Limb (tissue), 2 donors: ENCODE results near the gene D2HGDH.
A peak's percentile ranks its signal among the peaks of the same experiment; 100 is the strongest.
"Not testable (repeated sequence)": the region's sequence is repeated elsewhere in the genome, so short reads cannot be mapped to it uniquely, and the experiment has no call there.

Source experiments
- DNase-seq, 2 donors: peaks; one replicate each; pipeline ENCODE4 v3.0.0-alpha.2; 2016; ENCODE audit errors: extremely low spot score in 2 of 2

D2HGDH gene

GRCh38 chr2:241768251-241768711, 33.9 kb downstream of the D2HGDH start:
- DNase-seq: peak in 1 of 2 donors; percentile 30

DNA sequence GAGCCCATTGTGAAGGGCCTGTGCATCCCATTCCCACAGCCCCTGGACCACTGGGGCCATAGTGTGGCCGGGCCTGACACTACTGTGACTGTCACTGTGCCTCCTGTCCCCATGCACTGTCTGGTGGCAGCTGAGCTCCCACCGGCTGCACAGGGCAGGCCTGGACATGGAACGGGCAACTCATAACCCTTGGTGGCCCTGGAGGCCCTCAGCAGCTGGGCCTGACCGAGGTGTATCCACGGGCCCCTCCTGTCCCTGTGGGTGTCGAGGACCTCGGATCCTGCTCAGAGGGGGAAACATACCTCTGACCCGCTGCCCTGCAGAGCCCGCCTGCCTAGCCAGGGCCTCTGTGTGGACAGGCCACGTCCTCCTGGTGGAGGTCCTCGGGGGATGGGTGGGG, 34.4 kb downstream of the D2HGDH start:
- DNase-seq: no peak

GRCh38 chr2:241769819-241770184, 35.4 kb downstream of the D2HGDH start:
- DNase-seq: peak in 1 of 2 donors; percentile 20

DNA sequence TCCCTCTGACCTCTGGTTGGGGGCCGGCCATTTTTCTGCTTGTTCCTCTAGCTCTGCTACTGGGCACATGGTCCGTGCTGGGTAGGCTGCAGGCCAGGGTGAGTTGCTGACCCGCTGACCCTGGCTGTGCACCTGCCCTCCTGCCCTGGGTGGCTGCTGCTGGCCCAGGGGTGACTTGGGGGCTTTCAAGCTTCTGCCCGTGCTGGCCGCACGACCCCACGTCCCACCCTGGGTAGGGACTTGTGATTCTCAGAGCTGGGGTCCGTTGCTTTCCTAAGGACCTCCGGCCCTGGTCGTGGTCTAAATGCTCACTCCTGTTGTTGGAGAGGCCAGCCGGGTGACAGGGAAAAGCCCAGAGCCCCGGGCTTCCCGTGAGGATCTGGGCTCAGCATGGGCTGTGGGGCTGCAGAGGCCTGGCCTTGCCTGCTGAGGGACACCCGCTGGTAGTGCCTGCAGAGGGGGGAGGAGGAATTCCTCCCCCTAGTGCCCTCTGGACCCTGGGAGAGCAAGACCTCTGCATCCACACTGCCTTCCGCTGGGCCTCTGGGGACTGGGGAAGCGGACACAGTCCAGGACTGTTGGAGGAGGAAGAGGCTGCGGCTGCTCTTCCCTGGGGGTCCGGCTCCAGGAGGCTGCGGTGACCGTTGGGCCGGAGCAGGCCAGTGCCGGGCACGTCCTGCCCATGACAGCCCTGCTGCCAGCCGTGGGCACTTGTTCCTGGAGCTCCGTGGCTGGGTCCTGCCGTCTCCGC, 35.9 kb downstream of the D2HGDH start:
- DNase-seq: peak in 1 of 2 donors; percentile 24

GRCh38 chr2:241770936-241771285, 36.5 kb downstream of the D2HGDH start:
- DNase-seq: no peak

DNA sequence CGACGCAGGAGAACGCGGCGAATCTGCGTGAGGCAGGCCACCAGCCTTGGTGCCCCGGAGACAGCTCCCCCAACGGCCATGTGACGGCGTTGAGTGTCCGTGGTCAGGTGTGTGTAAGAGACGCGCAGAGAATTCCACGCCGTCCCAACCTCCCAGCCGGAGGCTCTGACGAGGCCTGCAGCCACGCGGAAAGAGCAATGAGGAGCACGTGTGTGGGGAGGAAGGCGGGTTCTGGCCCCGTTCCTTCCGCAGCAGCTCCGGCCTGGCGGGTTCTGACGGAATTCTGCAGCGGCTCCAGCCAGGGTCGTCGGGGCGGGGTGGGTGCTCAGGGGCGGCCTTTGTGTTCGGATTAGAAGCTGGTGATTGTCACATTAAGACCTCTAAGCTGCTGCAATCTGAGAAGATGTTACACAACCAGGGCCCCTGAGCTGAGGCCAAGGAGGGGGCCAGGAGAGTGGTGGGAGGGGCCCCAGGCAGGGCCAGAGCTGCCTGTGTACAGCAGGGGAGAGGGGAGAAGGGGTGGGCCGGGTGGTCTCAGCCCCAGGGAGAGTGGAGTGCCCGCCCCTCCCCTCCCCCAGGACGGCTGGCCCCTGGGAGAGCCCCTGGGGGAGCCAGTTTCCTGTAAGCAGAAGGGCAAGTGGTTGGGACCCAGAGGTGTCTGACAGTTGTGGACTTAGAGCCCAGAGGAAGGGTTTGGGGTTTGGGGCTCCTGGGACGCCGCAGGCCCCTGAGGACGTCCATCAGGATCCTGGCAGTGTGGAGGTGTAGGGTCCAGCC, 37.0 kb downstream of the D2HGDH start:
- DNase-seq: peak; percentile 15 to 56

GRCh38 chr2:241772063-241772499, 37.7 kb downstream of the D2HGDH start:
- DNase-seq: no peak

GRCh38 chr2:241773511-241774418, 39.3 kb downstream of the D2HGDH start:
- peak in 1 of 2 donors; percentile 25 for DNase-seq

DNA sequence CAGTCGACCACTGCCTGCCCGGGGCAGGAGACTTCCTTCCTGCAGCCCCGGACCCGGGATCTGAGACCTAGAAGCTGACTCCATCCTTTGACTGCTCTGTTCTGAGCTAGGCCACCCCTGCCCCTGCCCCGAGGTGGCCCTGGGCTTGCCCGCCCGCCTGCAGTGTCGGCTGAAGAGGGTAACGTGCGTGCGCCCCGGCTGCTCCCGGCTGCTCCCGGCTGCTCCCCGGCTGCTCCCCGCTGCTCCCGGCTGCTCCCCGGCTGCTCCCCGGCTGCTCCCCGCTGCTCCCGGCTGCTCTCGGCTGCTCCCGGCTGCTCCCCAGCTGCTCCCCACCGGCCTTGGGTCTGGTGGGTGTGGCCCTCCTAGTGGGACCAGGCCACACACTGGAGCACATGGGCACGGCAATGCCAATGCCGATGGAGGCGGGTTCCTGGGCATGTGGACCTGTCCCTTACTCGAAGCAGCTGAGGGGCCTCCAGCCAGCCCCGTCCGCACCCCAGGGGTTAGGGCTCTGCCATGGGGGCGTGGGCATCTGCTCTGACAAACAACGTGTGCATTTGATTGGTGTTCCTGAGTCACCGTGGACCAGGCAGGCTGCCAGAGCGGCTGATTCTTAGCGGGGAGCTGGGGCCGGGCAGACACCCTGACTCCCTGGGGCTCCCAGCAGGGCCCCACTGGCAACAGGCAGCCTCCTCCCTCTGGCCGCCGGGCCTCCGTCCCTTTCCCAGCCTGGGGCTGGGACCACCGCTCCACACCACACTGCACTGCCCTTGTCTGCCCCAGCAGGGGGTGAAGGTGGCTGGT, 40.2 kb downstream of the D2HGDH start:
- peak in 1 of 2 donors; percentile 36 for DNase-seq

- peak in 1 of 2 donors; percentile 28 for DNase-seq
Measured at GRCh38 chr2:241775223-241776177, 41.1 kb downstream of the D2HGDH start.

DNA sequence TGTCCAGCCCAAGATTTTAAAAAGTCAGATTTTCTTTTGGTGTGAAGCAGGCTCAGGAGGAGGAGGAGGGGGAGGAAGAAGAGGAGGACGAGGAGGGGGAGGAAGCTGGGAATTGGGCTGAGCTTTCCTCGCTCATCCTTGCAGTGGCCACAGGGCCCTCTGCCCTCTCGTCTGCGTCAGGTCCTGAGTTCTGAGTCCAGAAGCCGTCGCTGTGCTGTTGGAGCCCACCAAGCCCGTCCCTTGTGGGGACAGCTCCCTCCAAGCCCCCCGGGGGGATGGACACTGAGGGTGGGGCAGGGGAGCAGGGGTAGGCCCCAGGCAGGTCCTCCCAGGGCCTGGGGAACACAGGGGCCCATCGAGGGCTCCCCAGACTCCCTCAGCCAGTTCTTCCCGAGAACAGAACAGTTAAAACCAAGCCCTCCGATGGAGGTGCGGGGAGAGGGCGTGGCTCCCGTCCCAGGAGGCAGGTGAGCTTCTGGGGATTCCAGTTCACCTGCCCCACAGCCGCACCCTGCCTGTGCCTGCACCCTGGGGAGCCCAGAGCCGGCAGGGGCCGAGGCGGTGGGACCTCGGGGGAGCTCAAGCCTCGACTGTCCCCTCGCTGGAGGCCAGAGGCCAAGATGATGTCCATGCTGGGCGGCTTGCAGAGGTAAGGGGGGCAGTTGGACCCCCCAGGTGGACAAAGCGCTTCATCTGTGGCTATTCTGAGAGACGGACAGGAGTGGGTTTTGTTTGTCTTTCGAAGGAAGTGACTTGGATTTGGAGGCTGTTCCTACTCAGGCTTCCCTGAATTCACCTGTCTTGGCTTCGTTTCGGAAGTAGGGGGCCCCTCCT, 42.1 kb downstream of the D2HGDH start, which contains the start of gene GAL3ST2:
GAL3ST2 (plus strand) TSS at position 487 of the 834 bp plus-strand sequence; CDS start at position 621, 134 bp downstream.
- peak in 1 of 2 donors; percentile 22 for DNase-seq

DNA sequence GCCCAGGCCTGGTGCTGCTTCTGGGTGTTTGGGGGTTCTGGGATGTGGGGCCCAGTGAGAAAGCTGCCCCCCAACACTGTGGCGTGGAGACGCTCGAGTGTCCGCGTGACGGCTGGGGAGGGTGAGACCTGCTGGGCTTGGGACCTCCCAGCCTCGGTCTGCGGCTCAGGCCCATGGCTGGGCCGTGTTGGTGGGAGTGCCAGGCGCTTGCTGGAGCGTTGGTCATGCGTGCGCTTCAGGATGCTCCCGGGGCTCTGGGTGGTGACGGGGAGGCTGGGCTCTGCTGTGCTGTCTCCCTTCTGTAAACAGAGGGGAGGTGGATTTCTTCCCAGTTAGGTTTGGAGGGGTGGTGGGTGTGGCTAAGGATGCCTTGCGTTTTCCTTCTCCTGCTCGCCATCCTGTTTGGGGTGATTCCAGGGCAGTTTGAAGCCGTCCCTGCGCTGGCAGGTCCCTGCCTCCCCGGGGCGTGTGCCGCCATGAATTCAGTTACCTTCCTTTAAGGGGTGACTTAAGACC, 42.8 kb downstream of the D2HGDH start:
- DNase-seq: peak in 1 of 2 donors; percentile 26

DNA sequence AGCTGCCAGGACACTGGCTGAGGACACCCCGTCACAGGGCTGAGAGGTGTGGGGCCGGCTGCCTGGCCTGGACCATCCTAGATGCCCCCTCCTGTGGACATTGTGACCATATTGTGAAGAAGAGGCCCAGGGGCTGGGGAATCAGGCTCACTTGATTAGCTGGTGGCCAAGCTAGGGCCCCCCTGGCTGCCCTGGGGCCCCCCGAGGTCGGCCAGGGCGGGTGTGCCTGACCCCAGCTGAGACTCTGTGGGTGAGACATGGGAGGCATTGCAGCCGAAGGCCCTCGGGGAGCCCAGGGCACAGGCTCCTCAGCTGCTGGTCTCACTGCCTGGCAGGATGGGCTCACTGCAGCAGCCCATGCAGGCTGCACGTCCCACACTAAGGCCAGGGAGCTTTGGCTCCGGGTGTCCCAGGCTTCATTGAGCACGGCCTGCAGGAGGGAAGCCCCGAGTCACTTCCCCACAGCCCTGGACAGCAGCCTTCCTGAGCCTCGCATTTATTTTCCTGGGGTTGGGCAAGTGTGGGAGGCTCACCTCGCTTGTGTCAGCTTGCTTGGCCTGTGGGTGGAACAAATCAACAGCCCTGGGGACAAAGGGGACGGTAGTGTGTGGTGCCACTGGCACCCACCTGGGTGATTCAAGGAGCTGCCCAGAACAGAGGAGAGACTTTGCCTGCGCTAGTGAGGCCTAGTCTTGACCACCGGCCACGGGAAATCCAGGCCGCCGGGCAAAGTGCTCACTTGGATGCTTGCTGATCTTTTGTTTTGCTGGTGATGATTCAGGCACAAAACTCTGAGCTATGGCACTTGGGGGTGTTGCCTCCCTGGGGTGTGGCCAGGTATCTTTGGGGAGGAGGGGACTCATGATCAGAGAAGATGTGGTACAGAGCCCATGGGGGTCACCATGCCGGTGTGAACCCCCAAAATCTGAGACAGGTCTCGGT, 43.5 kb downstream of the D2HGDH start:
- no peak for DNase-seq

DNA sequence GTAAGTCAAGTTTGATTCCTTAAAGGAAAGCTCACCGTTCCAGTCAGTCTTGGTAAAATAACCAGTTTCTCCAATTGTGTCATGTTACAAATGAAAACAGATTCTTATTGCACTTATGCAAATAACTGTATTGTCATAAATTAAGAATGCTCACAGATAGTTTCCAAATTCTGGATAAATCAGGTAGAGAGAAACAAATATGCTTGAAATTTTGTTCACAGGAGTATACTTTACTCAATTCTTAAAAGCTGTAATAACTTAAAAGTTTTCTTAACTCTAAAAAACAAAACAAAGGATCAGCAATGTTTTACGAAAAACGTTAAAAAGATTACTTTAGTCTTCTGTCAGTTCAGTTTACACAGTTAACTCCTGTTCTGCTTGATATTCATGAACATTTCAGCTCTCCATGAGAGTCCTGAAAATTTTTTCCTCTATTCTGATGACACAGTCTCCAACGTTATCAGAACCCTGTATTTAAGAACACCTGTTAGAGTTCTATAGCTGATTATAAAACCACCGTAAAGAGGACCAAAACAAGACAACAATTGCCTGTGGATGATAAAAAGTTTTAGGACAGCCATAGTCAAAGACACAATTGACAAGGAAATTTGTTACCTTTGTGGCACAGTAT, 46.6 kb downstream of the D2HGDH start:
- no peak for DNase-seq

DNA sequence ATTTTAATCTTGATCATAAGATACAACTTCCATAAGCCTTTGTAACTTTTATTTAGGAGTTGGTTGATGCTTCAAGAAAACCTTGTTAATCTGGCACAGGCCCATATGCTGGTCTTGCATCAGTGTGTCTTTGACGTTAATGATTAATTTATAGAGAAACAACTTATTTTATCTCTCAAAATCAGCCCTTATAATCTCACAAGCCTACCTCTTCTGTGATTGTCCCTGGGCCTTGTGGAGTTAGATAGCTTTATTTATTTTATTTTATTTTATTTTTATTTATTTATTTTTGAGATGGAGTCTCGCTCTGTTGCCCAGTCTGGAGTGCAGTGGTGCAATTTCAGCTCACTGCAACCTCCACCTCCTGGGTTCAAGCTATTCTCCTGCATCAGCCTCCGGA, 47.6 kb downstream of the D2HGDH start:
- not testable (repeated sequence) for DNase-seq

DNA sequence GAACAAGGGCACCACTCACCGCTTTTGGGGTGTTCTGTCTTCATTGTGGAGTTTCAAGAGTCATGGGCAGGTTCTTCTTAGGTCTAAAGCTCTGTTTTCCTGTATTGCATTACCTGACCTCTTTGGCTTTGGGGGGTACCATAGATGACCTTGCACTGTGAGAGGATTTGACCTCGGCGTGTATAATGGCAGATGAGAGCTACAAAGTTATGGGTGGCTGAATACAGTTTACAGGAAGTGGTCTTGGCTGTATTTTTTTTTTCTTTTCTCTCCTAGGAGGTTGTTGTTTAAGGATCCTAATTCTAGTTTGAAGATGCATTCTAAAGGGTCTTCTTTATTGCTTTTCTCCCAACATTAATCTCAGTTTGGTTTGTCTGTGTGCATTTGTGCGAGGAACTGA, 53.7 kb downstream of the D2HGDH start:
- DNase-seq: no peak

GRCh38 chr2:241788572-241788971, 54.1 kb downstream of the D2HGDH start:
- no peak for DNase-seq
